ENCODE measurements around the gene MTX1.

MTX1 gene

GRCh38 chr1:155196893-155197638 lies 11.4 kb upstream of the MTX1 start:
- in situ Hi-C loops (cut with MboI; ENCODE audit: low sequenced_read_pairs, unreplicated experiment): no loop called here
- TF ChIP-seq CTCF (IDR thresholded peaks at IDR 0.05; ENCODE audit: borderline replicate concordance, control extremely low read depth, extremely low read depth, insufficient read depth, missing control alignments): no peak

GRCh38 chr1:155197901-155198546 lies 10.5 kb upstream of the MTX1 start:
- in situ Hi-C loops (cut with MboI; ENCODE audit: low sequenced_read_pairs, unreplicated experiment): no loop called here
- no peak for TF ChIP-seq CTCF (IDR thresholded peaks at IDR 0.05; ENCODE audit: borderline replicate concordance, control extremely low read depth, extremely low read depth, insufficient read depth, missing control alignments)
- DNase-seq (ENCODE audit: low spot score): no peak

More at GRCh38 chr1:155196893-155197638, 11.4 kb upstream of the MTX1 start:
- DNase-seq (ENCODE audit: low spot score): no peak

DNA sequence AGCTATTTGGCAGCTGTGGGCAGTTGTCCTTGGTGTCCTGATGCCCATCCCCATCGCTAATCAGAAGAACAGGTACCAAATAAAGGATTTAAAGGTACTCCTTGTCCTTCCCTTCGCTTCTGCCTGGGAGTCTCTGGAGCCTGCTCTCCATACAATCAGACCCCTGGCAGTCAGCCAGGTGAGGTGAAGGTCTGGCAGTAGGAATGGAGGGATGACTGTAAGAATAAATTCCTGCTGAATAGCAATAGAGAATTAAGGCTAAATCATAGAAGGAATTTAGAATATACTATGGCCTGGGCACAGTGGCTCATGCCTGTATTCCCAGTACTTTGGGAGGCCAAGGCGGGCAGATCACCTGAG lies 10.0 kb upstream of the MTX1 start:
- DNase-seq (ENCODE audit: low spot score): no peak
- in situ Hi-C loops (cut with MboI; ENCODE audit: low sequenced_read_pairs, unreplicated experiment): no loop called here
- TF ChIP-seq CTCF (IDR thresholded peaks at IDR 0.05; ENCODE audit: borderline replicate concordance, control extremely low read depth, extremely low read depth, insufficient read depth, missing control alignments): no peak

GRCh38 chr1:155199792-155200191 lies 8.7 kb upstream of the MTX1 start:
- no peak for DNase-seq (ENCODE audit: low spot score)
- in situ Hi-C loops (cut with MboI; ENCODE audit: low sequenced_read_pairs, unreplicated experiment): no loop called here
- TF ChIP-seq CTCF (IDR thresholded peaks at IDR 0.05; ENCODE audit: borderline replicate concordance, control extremely low read depth, extremely low read depth, insufficient read depth, missing control alignments): no peak

DNA sequence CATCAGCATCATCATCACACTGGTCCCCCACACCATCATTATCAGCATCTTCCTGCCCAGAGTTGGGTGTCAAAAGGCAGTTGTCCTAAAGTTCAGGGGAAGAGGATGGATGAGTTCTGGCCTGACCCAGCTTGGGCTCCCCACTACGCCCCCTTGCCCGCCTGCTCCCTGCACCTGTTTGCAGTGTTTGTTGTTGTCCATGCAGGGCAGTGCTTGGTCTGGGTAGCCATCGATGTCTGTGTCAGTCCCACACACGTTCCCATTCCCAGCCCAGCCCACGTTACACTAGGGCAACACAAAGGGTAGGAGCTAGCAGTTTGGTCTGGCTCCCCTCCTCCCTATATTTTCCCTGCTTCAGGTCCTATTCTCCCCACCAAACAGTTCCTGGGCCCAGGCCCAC lies 7.6 kb upstream of the MTX1 start:
- in situ Hi-C loops (cut with MboI; ENCODE audit: low sequenced_read_pairs, unreplicated experiment): no loop called here
- no peak for DNase-seq (ENCODE audit: low spot score)
- no peak for TF ChIP-seq CTCF (IDR thresholded peaks at IDR 0.05; ENCODE audit: borderline replicate concordance, control extremely low read depth, extremely low read depth, insufficient read depth, missing control alignments)

GRCh38 chr1:155202198-155202597 lies 6.3 kb upstream of the MTX1 start:
- no peak for TF ChIP-seq CTCF (IDR thresholded peaks at IDR 0.05; ENCODE audit: borderline replicate concordance, control extremely low read depth, extremely low read depth, insufficient read depth, missing control alignments)
- DNase-seq (ENCODE audit: low spot score): no peak
- in situ Hi-C loops (cut with MboI; ENCODE audit: low sequenced_read_pairs, unreplicated experiment): no loop called here

Measured in GM13976 (cell line).